Measurements from ENCODE around the gene GPC6.

DNA sequence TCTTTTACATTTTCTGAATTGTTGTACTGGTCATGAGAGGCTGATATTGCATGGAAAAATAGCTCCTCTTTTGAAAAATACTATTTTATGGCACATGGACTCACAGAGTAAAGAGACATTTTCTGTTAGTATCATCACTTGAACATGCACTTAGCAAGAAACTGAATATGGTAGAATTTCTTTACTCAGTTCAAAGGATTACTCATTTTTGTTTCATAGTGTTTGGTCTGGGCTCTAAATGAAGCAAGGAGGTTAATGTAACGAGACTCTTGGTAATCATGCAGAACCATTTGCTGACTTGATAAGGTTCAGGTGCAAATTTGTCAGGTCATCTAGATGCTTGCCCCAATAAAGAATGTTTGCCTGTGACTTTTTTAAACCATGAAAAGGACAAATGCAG, 63.2 kb downstream of the GPC6 start:
- TF ChIP-seq, protein P1, sequence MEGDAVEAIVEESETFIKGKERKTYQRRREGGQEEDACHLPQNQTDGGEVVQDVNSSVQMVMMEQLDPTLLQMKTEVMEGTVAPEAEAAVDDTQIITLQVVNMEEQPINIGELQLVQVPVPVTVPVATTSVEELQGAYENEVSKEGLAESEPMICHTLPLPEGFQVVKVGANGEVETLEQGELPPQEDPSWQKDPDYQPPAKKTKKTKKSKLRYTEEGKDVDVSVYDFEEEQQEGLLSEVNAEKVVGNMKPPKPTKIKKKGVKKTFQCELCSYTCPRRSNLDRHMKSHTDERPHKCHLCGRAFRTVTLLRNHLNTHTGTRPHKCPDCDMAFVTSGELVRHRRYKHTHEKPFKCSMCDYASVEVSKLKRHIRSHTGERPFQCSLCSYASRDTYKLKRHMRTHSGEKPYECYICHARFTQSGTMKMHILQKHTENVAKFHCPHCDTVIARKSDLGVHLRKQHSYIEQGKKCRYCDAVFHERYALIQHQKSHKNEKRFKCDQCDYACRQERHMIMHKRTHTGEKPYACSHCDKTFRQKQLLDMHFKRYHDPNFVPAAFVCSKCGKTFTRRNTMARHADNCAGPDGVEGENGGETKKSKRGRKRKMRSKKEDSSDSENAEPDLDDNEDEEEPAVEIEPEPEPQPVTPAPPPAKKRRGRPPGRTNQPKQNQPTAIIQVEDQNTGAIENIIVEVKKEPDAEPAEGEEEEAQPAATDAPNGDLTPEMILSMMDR (conservative IDR thresholded peaks at IDR 0.05), result no peak
- no peak for TF ChIP-seq EZH2 (IDR thresholded peaks at IDR 0.05; ENCODE audit: low read depth)
